CD4-positive, CD25-positive, alpha-beta regulatory T cell (primary cell): ENCODE results near the gene SYDE1. TPM values are rescaled to one million over a fixed set of nuclear protein-coding genes. Genes with fewer than 3 reads are reported as not detected.
"Not testable (repeated sequence)": the region's sequence is repeated elsewhere in the genome, so short reads cannot be mapped to it uniquely, and the experiment has no call there.

Source experiments
- ATAC-seq, 2 donors: fragments of 150-1000 bp; cut with Tn5 transposase; one replicate each; pipeline ENCODE4 v1.10.0; 2021; ENCODE audit warnings: low read depth in 2 of 2, moderate number of reproducible peaks in 2 of 2, moderate library complexity in 1 of 2
- DNase-seq, 3 donors: peaks; one replicate each; pipeline versions ENCODE4 v3.0.0 to v3.0.0-alpha.2; 2012 to 2022; ENCODE audit warnings: mixed read lengths in 1 of 3
- H3K27ac ChIP-seq: one replicate; pipeline ENCODE4 v1.7.0; 2013; ENCODE audit warnings: mild to moderate bottlenecking, low read length; ENCODE audit not compliant: insufficient read depth, poor library complexity, severe bottlenecking
- H3K27me3 ChIP-seq: one replicate; pipeline ENCODE4 v1.7.0; 2013; ENCODE audit warnings: low read length; ENCODE audit not compliant: control insufficient read depth, insufficient read depth
- H3K36me3 ChIP-seq: one replicate; pipeline ENCODE4 v1.7.0; 2013; ENCODE audit warnings: mild to moderate bottlenecking, low read length, moderate library complexity; ENCODE audit not compliant: control insufficient read depth, insufficient read depth
- H3K4me1 ChIP-seq: 2 replicates; pipeline ENCODE4 v1.7.0; 2013; ENCODE audit warnings: mild to moderate bottlenecking, low read length; ENCODE audit not compliant: insufficient read depth, control insufficient read depth, poor library complexity, severe bottlenecking
- H3K4me3 ChIP-seq: one replicate; pipeline ENCODE4 v1.7.0; 2013; ENCODE audit warnings: low read depth, mild to moderate bottlenecking, low read length, moderate library complexity
- H3K9me3 ChIP-seq, 2 experiments: 1 replicate in 1 of 2; 2 replicates in 1 of 2; pipeline ENCODE4 v1.7.0; 2013; ENCODE audit warnings: low read length in 2 of 2, mild to moderate bottlenecking in 1 of 2, moderate library complexity in 1 of 2; ENCODE audit not compliant: control insufficient read depth in 2 of 2
- H3K27ac Mint-ChIP-seq, 3 donors: one replicate each; pipeline ENCODE4 v1.8.0; 2020 to 2022; ENCODE audit warnings: mild to moderate bottlenecking in 3 of 3, mixed read lengths in 3 of 3, moderate library complexity in 2 of 3
- H3K27me3 Mint-ChIP-seq: one replicate; pipeline ENCODE4 v1.8.0; 2022; ENCODE audit warnings: mild to moderate bottlenecking, mixed read lengths
- H3K36me3 Mint-ChIP-seq: one replicate; pipeline ENCODE4 v1.8.0; 2020; ENCODE audit warnings: mixed read lengths
- H3K4me1 Mint-ChIP-seq, 4 donors: one replicate each; pipeline ENCODE4 v1.8.0; 2020 to 2022; ENCODE audit warnings: mixed read lengths in 4 of 4, mild to moderate bottlenecking in 1 of 4
- H3K4me3 Mint-ChIP-seq, 4 donors: one replicate each; pipeline ENCODE4 v1.8.0; 2020 to 2022; ENCODE audit warnings: mild to moderate bottlenecking in 4 of 4, mixed read lengths in 4 of 4, moderate library complexity in 3 of 4
- H3K9me3 Mint-ChIP-seq, 7 donors: one replicate each; pipeline ENCODE4 v1.8.0; 2020 to 2022; ENCODE audit warnings: mixed read lengths in 7 of 7, mild to moderate bottlenecking in 3 of 7, moderate library complexity in 2 of 7
- polyA plus RNA-seq, 4 donors: library from polyadenylated mRNA; unstranded; fragments of 300-500 nt; fragmentation: Illumina TruSeq; gene quantifications; one replicate each; pipeline ENCODE4 v1.2.3, GENCODE V29; 2021
- total RNA-seq: library from RNA; stranded (reverse); gene quantifications from one replicate; pipeline ENCODE4 v1.2.3, GENCODE V29; 2022

The SYDE1 gene
- total RNA-seq: not detected
- polyA plus RNA-seq: not detected

- H3K36me3 Mint-ChIP-seq: peaks cover 3% of the 10 kb centered on the region
- peaks cover 33% of the 10 kb centered on the region for H3K27me3 Mint-ChIP-seq
- DNase-seq: no peak
- H3K9me3 Mint-ChIP-seq: peaks cover 0 to 20% (median 7%) of the 10 kb centered on the region in 7 donors
- Histone ChIP-seq H3K4me3 (no peak within 1 kb of the TSS), H3K36me3 (no peaks in the 10 kb centered on the region), H3K9me3 (peaks cover 12 to 16% of the 10 kb centered on the region in 2 experiments), H3K27ac (no peak within 1 kb of the TSS), H3K27me3 (peaks cover 9% of the 10 kb centered on the region), H3K4me1 (peaks cover 6% of the 10 kb centered on the region)
- H3K4me3 Mint-ChIP-seq: peak within 1 kb of the TSS in 3 of 4 donors; percentile 26 to 87 (median 48)
- H3K4me1 Mint-ChIP-seq: peaks cover 0 to 18% (median 3%) of the 10 kb centered on the region in 4 donors
- no peak for ATAC-seq
- peak within 1 kb of the TSS in 2 of 3 donors; percentile 32 to 44 for H3K27ac Mint-ChIP-seq
These were observed at the start of gene SYDE1 for GRCh38 chr19:15107061-15108010. Gene SYDE1, plus strand, starts transcription at chr19:15107401. Its CDS starts 33 bp downstream, at chr19:15107434.

GRCh38 chr19:15062036-15062435, 45.2 kb upstream of the SYDE1 start:
- Histone ChIP-seq H3K27ac (no peak overlapping the region), H3K36me3 (no peaks in the 10 kb centered on the region), H3K27me3 (peaks cover 8% of the 10 kb centered on the region), H3K4me3 (no peak overlapping the region), H3K9me3 (peaks cover 0 to 2% of the 10 kb centered on the region in 2 experiments), H3K4me1 (no peaks in the 10 kb centered on the region)
- Mint-ChIP-seq H3K27me3 (peaks cover 6% of the 10 kb centered on the region), H3K4me1 (peaks cover 0 to 4% (median 0%) of the 10 kb centered on the region in 4 donors), H3K4me3 (no peak overlapping the region), H3K36me3 (no peaks in the 10 kb centered on the region), H3K9me3 (peaks cover 0 to 7% (median 0%) of the 10 kb centered on the region in 7 donors), H3K27ac (no peak overlapping the region)
- ATAC-seq (no peak), DNase-seq (no peak)

GRCh38 chr19:15070386-15070785, 36.8 kb upstream of the SYDE1 start:
- not testable (repeated sequence) for H3K9me3 Mint-ChIP-seq, H3K27me3 ChIP-seq, H3K4me3 ChIP-seq, ATAC-seq, H3K4me1 Mint-ChIP-seq, H3K27ac ChIP-seq, H3K9me3 ChIP-seq, H3K4me3 Mint-ChIP-seq, H3K36me3 Mint-ChIP-seq, H3K36me3 ChIP-seq, H3K27me3 Mint-ChIP-seq, DNase-seq, H3K4me1 ChIP-seq
- H3K27ac Mint-ChIP-seq: peak overlapping the region in 1 of 3 donors; percentile 6

- no peak for DNase-seq
- H3K9me3 Mint-ChIP-seq: peaks cover 0 to 2% (median 0%) of the 10 kb centered on the region in 7 donors
- ATAC-seq: no peak
- H3K27me3 Mint-ChIP-seq: peaks cover 4% of the 10 kb centered on the region
- no peaks in the 10 kb centered on the region for H3K36me3 Mint-ChIP-seq
- H3K9me3 ChIP-seq: no peaks in the 10 kb centered on the region
- H3K4me3 Mint-ChIP-seq: no peak overlapping the region
- H3K27me3 ChIP-seq: no peaks in the 10 kb centered on the region
- no peaks in the 10 kb centered on the region for H3K4me1 Mint-ChIP-seq
- H3K27ac ChIP-seq: no peak overlapping the region
- H3K27ac Mint-ChIP-seq: no peak overlapping the region
- H3K36me3 ChIP-seq: no peaks in the 10 kb centered on the region
- H3K4me3 ChIP-seq: no peak overlapping the region
- no peaks in the 10 kb centered on the region for H3K4me1 ChIP-seq
These were observed 34.1 kb upstream of the SYDE1 start for GRCh38 chr19:15072930-15073647.

GRCh38 chr19:15074371-15074770, 32.8 kb upstream of the SYDE1 start:
- no peak overlapping the region for H3K4me3 Mint-ChIP-seq
- no peak for DNase-seq
- H3K9me3 ChIP-seq: no peaks in the 10 kb centered on the region
- peak overlapping the region in 1 of 3 donors; percentile 45 for H3K27ac Mint-ChIP-seq
- H3K36me3 Mint-ChIP-seq: no peaks in the 10 kb centered on the region
- H3K9me3 Mint-ChIP-seq: peaks cover 0 to 2% (median 0%) of the 10 kb centered on the region in 7 donors
- no peaks in the 10 kb centered on the region for H3K4me1 ChIP-seq
- H3K4me3 ChIP-seq: no peak overlapping the region
- no peaks in the 10 kb centered on the region for H3K4me1 Mint-ChIP-seq
- ATAC-seq: no peak
- H3K27ac ChIP-seq: no peak overlapping the region
- peaks cover 4% of the 10 kb centered on the region for H3K27me3 Mint-ChIP-seq
- no peaks in the 10 kb centered on the region for H3K27me3 ChIP-seq
- no peaks in the 10 kb centered on the region for H3K36me3 ChIP-seq

GRCh38 chr19:15075806-15076205, 31.4 kb upstream of the SYDE1 start:
- H3K4me1 Mint-ChIP-seq: no peaks in the 10 kb centered on the region
- no peak overlapping the region for H3K4me3 Mint-ChIP-seq
- H3K27me3 Mint-ChIP-seq: peaks cover 4% of the 10 kb centered on the region
- H3K27ac Mint-ChIP-seq: no peak overlapping the region
- H3K4me3 ChIP-seq: no peak overlapping the region
- H3K36me3 Mint-ChIP-seq: no peaks in the 10 kb centered on the region
- H3K27me3 ChIP-seq: no peaks in the 10 kb centered on the region
- no peak for DNase-seq
- no peak overlapping the region for H3K27ac ChIP-seq
- no peaks in the 10 kb centered on the region for H3K36me3 ChIP-seq
- no peaks in the 10 kb centered on the region for H3K9me3 ChIP-seq
- H3K4me1 ChIP-seq: no peaks in the 10 kb centered on the region
- H3K9me3 Mint-ChIP-seq: no peaks in the 10 kb centered on the region
- ATAC-seq: no peak

GRCh38 chr19:15080002-15080401, 27.2 kb upstream of the SYDE1 start:
- not testable (repeated sequence) for H3K27me3 ChIP-seq, H3K4me1 Mint-ChIP-seq, H3K4me3 Mint-ChIP-seq, H3K4me3 ChIP-seq, H3K36me3 ChIP-seq, H3K4me1 ChIP-seq, H3K9me3 ChIP-seq, DNase-seq, ATAC-seq, H3K27ac Mint-ChIP-seq, H3K27ac ChIP-seq, H3K9me3 Mint-ChIP-seq, H3K36me3 Mint-ChIP-seq, H3K27me3 Mint-ChIP-seq
